ENCODE measurements around the gene DDC. TPM values are rescaled to one million over a fixed set of nuclear protein-coding genes. Genes with fewer than 3 reads are reported as not detected.
A peak's percentile ranks its signal among the peaks of the same experiment; 100 is the strongest.
"Not testable (repeated sequence)": the region's sequence is repeated elsewhere in the genome, so short reads cannot be mapped to it uniquely, and the experiment has no call there.

DDC gene
- total RNA-seq, 4 donors from 2014 or later, result 0.24 to 1.3 TPM; not detected in 2

- DNase-seq, result no peak
- in situ Hi-C loops (cut with MboI; ENCODE audit: low sequenced_read_pairs in 4 of 4), result no loop called here
Observed at GRCh38 chr7:50539725-50540124, 25.5 kb downstream of the DDC start.

DNA sequence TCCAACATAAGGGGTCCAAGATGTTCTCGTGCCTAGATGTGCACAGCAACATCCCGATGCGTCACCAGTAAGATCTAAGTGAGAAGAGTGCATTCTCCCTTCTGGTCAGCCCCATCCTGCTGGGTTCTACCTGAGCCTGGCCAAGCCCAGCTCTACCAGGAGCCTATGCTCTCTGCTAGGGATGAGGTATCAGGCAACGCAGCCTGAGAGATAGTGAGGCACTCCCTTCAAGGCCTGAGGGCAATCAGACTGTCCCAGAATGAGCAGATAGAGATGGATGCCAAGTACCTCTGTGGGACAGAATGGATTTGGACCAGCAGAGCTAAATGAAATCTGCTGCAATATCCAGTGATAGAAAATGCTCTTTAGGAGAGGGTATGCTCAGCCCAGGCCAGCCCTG lies 26.7 kb downstream of the DDC start:
- Histone ChIP-seq H3K4me1 (no peaks in the 10 kb centered on the region), H3K4me3 (no peak overlapping the region), H3K9me3 (no peaks in the 10 kb centered on the region), H3K36me3 (no peaks in the 10 kb centered on the region), H3K27ac (no peak overlapping the region), H3K27me3 (no peaks in the 10 kb centered on the region)
- intact Hi-C loops (cut with DNase I; ENCODE audit: low total_unique reads), result no loop called here
- TF ChIP-seq, protein P1, sequence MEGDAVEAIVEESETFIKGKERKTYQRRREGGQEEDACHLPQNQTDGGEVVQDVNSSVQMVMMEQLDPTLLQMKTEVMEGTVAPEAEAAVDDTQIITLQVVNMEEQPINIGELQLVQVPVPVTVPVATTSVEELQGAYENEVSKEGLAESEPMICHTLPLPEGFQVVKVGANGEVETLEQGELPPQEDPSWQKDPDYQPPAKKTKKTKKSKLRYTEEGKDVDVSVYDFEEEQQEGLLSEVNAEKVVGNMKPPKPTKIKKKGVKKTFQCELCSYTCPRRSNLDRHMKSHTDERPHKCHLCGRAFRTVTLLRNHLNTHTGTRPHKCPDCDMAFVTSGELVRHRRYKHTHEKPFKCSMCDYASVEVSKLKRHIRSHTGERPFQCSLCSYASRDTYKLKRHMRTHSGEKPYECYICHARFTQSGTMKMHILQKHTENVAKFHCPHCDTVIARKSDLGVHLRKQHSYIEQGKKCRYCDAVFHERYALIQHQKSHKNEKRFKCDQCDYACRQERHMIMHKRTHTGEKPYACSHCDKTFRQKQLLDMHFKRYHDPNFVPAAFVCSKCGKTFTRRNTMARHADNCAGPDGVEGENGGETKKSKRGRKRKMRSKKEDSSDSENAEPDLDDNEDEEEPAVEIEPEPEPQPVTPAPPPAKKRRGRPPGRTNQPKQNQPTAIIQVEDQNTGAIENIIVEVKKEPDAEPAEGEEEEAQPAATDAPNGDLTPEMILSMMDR (IDR thresholded peaks at IDR 0.05 in 4 of 5, conservative IDR thresholded peaks at IDR 0.05 in 1 of 5), result no peak
- TF ChIP-seq POLR2A (IDR thresholded peaks at IDR 0.05), result no peak
- DNase-seq, result no peak
- ATAC-seq, result no peak
- in situ Hi-C loops (cut with MboI; ENCODE audit: low sequenced_read_pairs in 4 of 4), result no loop called here

More at GRCh38 chr7:50539725-50540124, 25.5 kb downstream of the DDC start:
- no peak overlapping the region for H3K27ac ChIP-seq
- intact Hi-C loops (cut with DNase I; ENCODE audit: low total_unique reads), result no loop called here
- H3K9me3 ChIP-seq, result no peaks in the 10 kb centered on the region
- no peaks in the 10 kb centered on the region for H3K27me3 ChIP-seq
- ATAC-seq, result no peak
- no peak for TF ChIP-seq POLR2A (IDR thresholded peaks at IDR 0.05)
- TF ChIP-seq, protein P1 (IDR thresholded peaks at IDR 0.05 in 4 of 5, conservative IDR thresholded peaks at IDR 0.05 in 1 of 5), result no peak
- no peaks in the 10 kb centered on the region for H3K36me3 ChIP-seq
- no peak overlapping the region for H3K4me3 ChIP-seq
- no peaks in the 10 kb centered on the region for H3K4me1 ChIP-seq

GRCh38 chr7:50537417-50537816 lies 27.8 kb downstream of the DDC start:
- H3K27me3 ChIP-seq, result no peaks in the 10 kb centered on the region
- no peak for ATAC-seq
- in situ Hi-C loops (cut with MboI; ENCODE audit: low sequenced_read_pairs in 4 of 4), result no loop called here
- H3K36me3 ChIP-seq, result no peaks in the 10 kb centered on the region
- no peak overlapping the region for H3K4me3 ChIP-seq
- H3K4me1 ChIP-seq, result no peaks in the 10 kb centered on the region
- intact Hi-C loops (cut with DNase I; ENCODE audit: low total_unique reads), result no loop called here
- DNase-seq, result no peak
- H3K9me3 ChIP-seq, result no peaks in the 10 kb centered on the region
- TF ChIP-seq, protein P1 (IDR thresholded peaks at IDR 0.05 in 4 of 5, conservative IDR thresholded peaks at IDR 0.05 in 1 of 5), result no peak
- no peak for TF ChIP-seq POLR2A (IDR thresholded peaks at IDR 0.05)
- H3K27ac ChIP-seq, result no peak overlapping the region

DNA sequence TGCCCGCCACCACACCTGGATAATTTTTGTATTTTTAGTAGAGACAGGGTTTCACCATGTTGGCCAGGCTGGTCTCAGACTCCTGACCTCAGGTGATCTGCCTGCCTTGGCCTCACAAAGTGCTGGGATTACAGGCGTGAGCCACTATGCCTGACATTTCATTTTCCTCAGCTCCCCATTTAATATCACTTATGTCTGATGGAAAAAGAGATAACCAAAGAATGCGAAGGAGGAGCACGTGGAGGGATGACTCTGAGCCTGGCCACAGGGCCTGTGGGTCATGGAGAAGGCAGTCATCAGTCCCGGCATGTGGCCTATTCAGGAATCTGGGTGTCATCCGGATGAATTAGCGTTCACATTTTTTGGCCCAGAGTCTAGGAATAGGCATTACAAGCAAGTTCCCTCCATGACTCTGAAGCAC lies 29.9 kb downstream of the DDC start:
- H3K27ac ChIP-seq, result peak overlapping the region in 1 of 4 donors; percentile 38
- H3K4me1 ChIP-seq; DNase-seq; in situ Hi-C loops (cut with MboI; ENCODE audit: low sequenced_read_pairs in 4 of 4); intact Hi-C loops (cut with DNase I; ENCODE audit: low total_unique reads); ATAC-seq; H3K4me3 ChIP-seq; H3K9me3 ChIP-seq; H3K27me3 ChIP-seq; H3K36me3 ChIP-seq: not testable (repeated sequence)

- in situ Hi-C loops (cut with MboI; ENCODE audit: low sequenced_read_pairs in 4 of 4), result no loop called here
- H3K27me3 ChIP-seq, result no peaks in the 10 kb centered on the region
- no peak overlapping the region for H3K4me3 ChIP-seq
- H3K9me3 ChIP-seq, result no peaks in the 10 kb centered on the region
- H3K36me3 ChIP-seq, result no peaks in the 10 kb centered on the region
- H3K27ac ChIP-seq, result peak overlapping the region in 1 of 4 donors; percentile 38
- intact Hi-C loops (cut with DNase I; ENCODE audit: low total_unique reads), result no loop called here
- TF ChIP-seq, protein P1 (IDR thresholded peaks at IDR 0.05 in 4 of 5, conservative IDR thresholded peaks at IDR 0.05 in 1 of 5), result peak in 1 of 5 experiments; percentile 25
- no peak for TF ChIP-seq POLR2A (IDR thresholded peaks at IDR 0.05)
- no peaks in the 10 kb centered on the region for H3K4me1 ChIP-seq
- DNase-seq (peak in 1 of 2 donors; percentile 52), ATAC-seq (peak; percentile 78 to 93)
Observed at GRCh38 chr7:50534690-50535290, 30.4 kb downstream of the DDC start.
